ENCODE results near the gene OR2S2. TPM values are rescaled to one million over a fixed set of nuclear protein-coding genes. Genes with fewer than 3 reads are reported as not detected.
A peak's percentile ranks its signal among the peaks of the same experiment; 100 is the strongest.

OR2S2 gene
- total RNA-seq, 1 experiment from 2014 or later = not detected

DNA sequence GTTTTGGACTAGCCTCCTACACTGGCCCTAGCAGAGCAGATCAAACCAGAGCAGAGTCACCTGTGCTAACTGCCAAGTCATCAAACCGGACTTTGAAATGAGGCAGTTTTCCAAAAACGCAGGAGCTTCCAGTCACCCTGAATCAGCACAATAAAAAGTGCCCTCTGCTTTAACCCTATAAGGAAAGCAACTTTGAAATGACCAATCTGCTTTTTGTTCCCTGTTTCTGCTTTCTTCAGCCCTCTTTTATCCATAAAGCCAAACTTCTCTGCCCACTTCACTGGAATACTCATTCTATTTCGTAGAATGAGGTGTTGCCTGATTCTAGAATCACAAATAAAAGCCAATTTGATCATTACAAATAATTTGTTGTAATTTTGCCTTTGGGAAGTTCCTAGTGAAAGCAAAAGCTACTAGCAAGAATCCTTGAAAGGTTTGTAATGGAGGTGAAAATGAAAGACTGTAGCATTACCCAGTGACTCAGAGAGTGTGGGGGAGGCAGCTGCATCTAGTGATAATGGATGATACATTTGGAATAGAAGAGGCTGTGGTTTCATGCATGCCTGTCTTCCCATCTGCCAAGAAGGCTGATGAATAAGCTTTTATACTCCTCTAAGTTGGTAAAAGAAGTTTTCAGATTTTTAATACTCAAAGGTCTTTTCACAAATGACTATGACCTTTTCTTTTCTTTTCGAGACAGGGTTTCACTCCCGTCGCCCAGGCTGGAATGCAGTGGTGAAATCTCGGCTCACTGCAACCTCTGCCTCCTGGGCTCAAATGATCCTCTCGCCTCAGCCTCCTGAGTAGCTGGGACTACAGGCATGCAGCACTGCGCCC is 33.8 kb downstream of the OR2S2 start:
- intact Hi-C loops (cut with micrococcal nuclease; ENCODE audit: unreplicated experiment) = no loop called here
- H3K4me3 Mint-ChIP-seq (ENCODE audit: unreplicated experiment) = no peak overlapping the region
- ChIA-PET CTCF (interaction anchor here (0.7 kb wide), 1 partner anchor 142 kb away, joined by 4 read pairs; no protein-coding TSS in a partner anchor), POLR2A (no interaction called here)
- no peaks in the 10 kb centered on the region for H3K36me3 Mint-ChIP-seq (ENCODE audit: insufficient read depth, unreplicated experiment)
- H3K9me3 Mint-ChIP-seq (ENCODE audit: unreplicated experiment) = no peaks in the 10 kb centered on the region
- H3K27ac Mint-ChIP-seq (ENCODE audit: unreplicated experiment) = no peak overlapping the region
- Histone ChIP-seq H3K27me3 (replicated peaks; ENCODE audit: control insufficient read depth, insufficient read depth, low read length) (no peaks in the 10 kb centered on the region), H3K36me3 (ENCODE audit: control insufficient read depth, insufficient read depth, low read length) (no peaks in the 10 kb centered on the region), H3K4me1 (peaks cover 28% of the 10 kb centered on the region), H3K4me3 (ENCODE audit: low read depth, low read length) (no peak overlapping the region), H3K9me3 (no peaks in the 10 kb centered on the region)
- DNase-seq = no peak
- BruUV-seq (replicated peaks) = no TSS peak
- H3K27me3 Mint-ChIP-seq (ENCODE audit: insufficient read depth, unreplicated experiment) = no peaks in the 10 kb centered on the region
- peaks cover 7% of the 10 kb centered on the region for H3K4me1 Mint-ChIP-seq (ENCODE audit: low read depth, unreplicated experiment)
- TF ChIP-seq, protein P1, sequence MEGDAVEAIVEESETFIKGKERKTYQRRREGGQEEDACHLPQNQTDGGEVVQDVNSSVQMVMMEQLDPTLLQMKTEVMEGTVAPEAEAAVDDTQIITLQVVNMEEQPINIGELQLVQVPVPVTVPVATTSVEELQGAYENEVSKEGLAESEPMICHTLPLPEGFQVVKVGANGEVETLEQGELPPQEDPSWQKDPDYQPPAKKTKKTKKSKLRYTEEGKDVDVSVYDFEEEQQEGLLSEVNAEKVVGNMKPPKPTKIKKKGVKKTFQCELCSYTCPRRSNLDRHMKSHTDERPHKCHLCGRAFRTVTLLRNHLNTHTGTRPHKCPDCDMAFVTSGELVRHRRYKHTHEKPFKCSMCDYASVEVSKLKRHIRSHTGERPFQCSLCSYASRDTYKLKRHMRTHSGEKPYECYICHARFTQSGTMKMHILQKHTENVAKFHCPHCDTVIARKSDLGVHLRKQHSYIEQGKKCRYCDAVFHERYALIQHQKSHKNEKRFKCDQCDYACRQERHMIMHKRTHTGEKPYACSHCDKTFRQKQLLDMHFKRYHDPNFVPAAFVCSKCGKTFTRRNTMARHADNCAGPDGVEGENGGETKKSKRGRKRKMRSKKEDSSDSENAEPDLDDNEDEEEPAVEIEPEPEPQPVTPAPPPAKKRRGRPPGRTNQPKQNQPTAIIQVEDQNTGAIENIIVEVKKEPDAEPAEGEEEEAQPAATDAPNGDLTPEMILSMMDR (IDR thresholded peaks at IDR 0.05; ENCODE audit: insufficient read depth in 1 of 2, low read depth in 1 of 2, low read length in 1 of 2, severe bottlenecking in 1 of 2, unreplicated experiment in 1 of 2) = no peak

GRCh38 chr9:35923598-35923926 is 34.4 kb downstream of the OR2S2 start:
- Histone ChIP-seq H3K9me3 (no peaks in the 10 kb centered on the region), H3K4me3 (ENCODE audit: low read depth, low read length) (no peak overlapping the region), H3K4me1 (peaks cover 28% of the 10 kb centered on the region), H3K27me3 (replicated peaks; ENCODE audit: control insufficient read depth, insufficient read depth, low read length) (no peaks in the 10 kb centered on the region), H3K36me3 (ENCODE audit: control insufficient read depth, insufficient read depth, low read length) (no peaks in the 10 kb centered on the region)
- TF ChIP-seq, protein P1 (IDR thresholded peaks at IDR 0.05; ENCODE audit: insufficient read depth in 1 of 2, low read depth in 1 of 2, low read length in 1 of 2, severe bottlenecking in 1 of 2, unreplicated experiment in 1 of 2) = no peak
- CTCF ChIA-PET = interaction anchor here (0.7 kb wide), 1 partner anchor 142 kb away, joined by 4 read pairs; no protein-coding TSS in a partner anchor
- H3K27ac Mint-ChIP-seq (ENCODE audit: unreplicated experiment) = no peak overlapping the region
- POLR2A ChIA-PET = no interaction called here
- BruUV-seq (replicated peaks) = no TSS peak
- H3K4me1 Mint-ChIP-seq (ENCODE audit: low read depth, unreplicated experiment) = peaks cover 7% of the 10 kb centered on the region
- H3K4me3 Mint-ChIP-seq (ENCODE audit: unreplicated experiment) = no peak overlapping the region
- no peaks in the 10 kb centered on the region for H3K9me3 Mint-ChIP-seq (ENCODE audit: unreplicated experiment)
- no peaks in the 10 kb centered on the region for H3K27me3 Mint-ChIP-seq (ENCODE audit: insufficient read depth, unreplicated experiment)
- no peak for DNase-seq
- H3K36me3 Mint-ChIP-seq (ENCODE audit: insufficient read depth, unreplicated experiment) = no peaks in the 10 kb centered on the region
- intact Hi-C loops (cut with micrococcal nuclease; ENCODE audit: unreplicated experiment) = no loop called here

- no peak overlapping the region for H3K4me3 ChIP-seq (ENCODE audit: low read depth, low read length)
- no peaks in the 10 kb centered on the region for H3K27me3 ChIP-seq (replicated peaks; ENCODE audit: control insufficient read depth, insufficient read depth, low read length)
- ChIA-PET CTCF (interaction anchor here (1.2 to 1.3 kb wide), 2 partner anchors 17 to 25 kb away, joined by 4 read pairs; no protein-coding TSS in a partner anchor), POLR2A (no interaction called here)
- peaks cover 28% of the 10 kb centered on the region for H3K4me1 ChIP-seq
- H3K36me3 Mint-ChIP-seq (ENCODE audit: insufficient read depth, unreplicated experiment) = no peaks in the 10 kb centered on the region
- H3K4me3 Mint-ChIP-seq (ENCODE audit: unreplicated experiment) = no peak overlapping the region
- no peaks in the 10 kb centered on the region for H3K27me3 Mint-ChIP-seq (ENCODE audit: insufficient read depth, unreplicated experiment)
- TF ChIP-seq, protein P1 (IDR thresholded peaks at IDR 0.05; ENCODE audit: insufficient read depth in 1 of 2, low read depth in 1 of 2, low read length in 1 of 2, severe bottlenecking in 1 of 2, unreplicated experiment in 1 of 2) = peak in 1 of 2 experiments; percentile 1
- BruUV-seq (replicated peaks) = no TSS peak
- intact Hi-C loops (cut with micrococcal nuclease; ENCODE audit: unreplicated experiment) = no loop called here
- H3K36me3 ChIP-seq (ENCODE audit: control insufficient read depth, insufficient read depth, low read length) = no peaks in the 10 kb centered on the region
- no peak overlapping the region for H3K27ac Mint-ChIP-seq (ENCODE audit: unreplicated experiment)
- peak in 1 of 2 experiments; percentile 60 for DNase-seq
- H3K9me3 ChIP-seq = no peaks in the 10 kb centered on the region
- peaks cover 7% of the 10 kb centered on the region for H3K4me1 Mint-ChIP-seq (ENCODE audit: low read depth, unreplicated experiment)
- H3K9me3 Mint-ChIP-seq (ENCODE audit: unreplicated experiment) = no peaks in the 10 kb centered on the region
These were observed 37.8 kb downstream of the OR2S2 start for GRCh38 chr9:35920051-35920620.

Data from Caco-2 (cell line).